ENCODE results near the gene CDH19.
A peak's percentile ranks its signal among the peaks of the same experiment; 100 is the strongest.

CDH19 gene

GRCh38 chr18:66599190-66599589 lies 4.7 kb downstream of the CDH19 start:
- H3K79me2 ChIP-seq (ENCODE audit: low read length) = no peaks in the 10 kb centered on the region
- TF ChIP-seq EZH2phosphoT487 (IDR thresholded peaks at IDR 0.05; ENCODE audit: low read depth) = no peak
- TF ChIP-seq, protein P1, sequence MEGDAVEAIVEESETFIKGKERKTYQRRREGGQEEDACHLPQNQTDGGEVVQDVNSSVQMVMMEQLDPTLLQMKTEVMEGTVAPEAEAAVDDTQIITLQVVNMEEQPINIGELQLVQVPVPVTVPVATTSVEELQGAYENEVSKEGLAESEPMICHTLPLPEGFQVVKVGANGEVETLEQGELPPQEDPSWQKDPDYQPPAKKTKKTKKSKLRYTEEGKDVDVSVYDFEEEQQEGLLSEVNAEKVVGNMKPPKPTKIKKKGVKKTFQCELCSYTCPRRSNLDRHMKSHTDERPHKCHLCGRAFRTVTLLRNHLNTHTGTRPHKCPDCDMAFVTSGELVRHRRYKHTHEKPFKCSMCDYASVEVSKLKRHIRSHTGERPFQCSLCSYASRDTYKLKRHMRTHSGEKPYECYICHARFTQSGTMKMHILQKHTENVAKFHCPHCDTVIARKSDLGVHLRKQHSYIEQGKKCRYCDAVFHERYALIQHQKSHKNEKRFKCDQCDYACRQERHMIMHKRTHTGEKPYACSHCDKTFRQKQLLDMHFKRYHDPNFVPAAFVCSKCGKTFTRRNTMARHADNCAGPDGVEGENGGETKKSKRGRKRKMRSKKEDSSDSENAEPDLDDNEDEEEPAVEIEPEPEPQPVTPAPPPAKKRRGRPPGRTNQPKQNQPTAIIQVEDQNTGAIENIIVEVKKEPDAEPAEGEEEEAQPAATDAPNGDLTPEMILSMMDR (IDR thresholded peaks at IDR 0.05; ENCODE audit: low read depth, low read length) = no peak
- H3K36me3 ChIP-seq (replicated peaks; ENCODE audit: low read depth, low read length) = no peaks in the 10 kb centered on the region
- no peak overlapping the region for H3K4me2 ChIP-seq (ENCODE audit: low read length)
- H3K4me3 ChIP-seq (ENCODE audit: low read length) = no peak overlapping the region
- no peak overlapping the region for H2AFZ ChIP-seq (ENCODE audit: low read depth, low read length)
- peaks cover 6% of the 10 kb centered on the region; the same call in 1 of the 2 replicates for H3K9me3 ChIP-seq (ENCODE audit: insufficient read depth, low read length)
- no peaks in the 10 kb centered on the region for H4K20me1 ChIP-seq (ENCODE audit: insufficient read depth, low read length)
- H3K4me1 ChIP-seq (ENCODE audit: low read length) = no peaks in the 10 kb centered on the region
- H3K27ac ChIP-seq (ENCODE audit: low read length) = no peak overlapping the region
- H3K27me3 ChIP-seq (ENCODE audit: low read depth, low read length) = no peaks in the 10 kb centered on the region
- H3K9ac ChIP-seq (ENCODE audit: low read length) = no peak overlapping the region

DNA sequence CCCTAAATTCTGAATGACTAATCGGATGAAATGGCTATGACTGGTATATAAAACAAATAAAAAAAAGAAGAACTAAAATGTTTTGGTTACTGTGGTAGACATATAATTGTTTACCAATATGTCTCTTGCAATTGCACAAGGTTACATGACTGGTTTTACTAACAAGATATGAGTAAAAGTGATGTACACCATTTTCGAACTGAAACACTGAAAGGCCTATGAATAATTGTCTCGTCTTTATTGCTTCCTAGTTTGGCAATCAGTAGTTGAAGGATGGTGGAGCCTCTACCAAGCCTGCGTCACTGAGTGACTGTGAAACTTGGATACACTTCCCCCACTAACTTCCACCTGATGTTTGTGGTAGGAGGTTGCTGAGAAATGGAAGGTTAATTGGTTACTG lies 16.5 kb downstream of the CDH19 start:
- Histone ChIP-seq H3K27ac (ENCODE audit: low read length) (no peak overlapping the region), H3K9me3 (ENCODE audit: insufficient read depth, low read length) (no peaks in the 10 kb centered on the region), H3K4me1 (ENCODE audit: low read length) (no peaks in the 10 kb centered on the region), H3K4me3 (ENCODE audit: low read length) (no peak overlapping the region), H3K27me3 (ENCODE audit: low read depth, low read length) (no peaks in the 10 kb centered on the region), H3K9ac (ENCODE audit: low read length) (no peak overlapping the region), H3K36me3 (replicated peaks; ENCODE audit: low read depth, low read length) (no peaks in the 10 kb centered on the region), H4K20me1 (ENCODE audit: insufficient read depth, low read length) (no peaks in the 10 kb centered on the region), H3K79me2 (ENCODE audit: low read length) (no peaks in the 10 kb centered on the region), H2AFZ (ENCODE audit: low read depth, low read length) (no peak overlapping the region), H3K4me2 (ENCODE audit: low read length) (no peak overlapping the region)
- TF ChIP-seq EZH2phosphoT487 (IDR thresholded peaks at IDR 0.05; ENCODE audit: low read depth) = no peak
- TF ChIP-seq, protein P1 (IDR thresholded peaks at IDR 0.05; ENCODE audit: low read depth, low read length) = no peak

DNA sequence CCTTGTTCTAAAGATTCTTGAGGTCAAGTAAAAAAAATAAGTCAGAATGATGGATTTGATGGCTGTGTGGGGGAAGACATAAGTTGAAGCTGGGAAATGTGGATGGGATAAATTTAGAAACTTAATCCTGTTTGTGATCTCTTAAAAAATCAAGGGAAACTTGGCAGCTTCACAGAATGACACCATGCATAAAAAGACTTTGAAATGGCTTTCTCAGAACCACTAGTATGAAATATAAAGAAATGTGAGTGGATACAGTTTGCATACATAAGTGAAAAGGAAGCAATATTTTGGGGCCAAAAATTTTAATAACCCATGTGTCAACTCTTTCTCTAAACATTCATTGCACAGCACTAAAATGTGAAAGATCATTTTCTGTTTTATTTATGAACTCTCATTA lies 21.7 kb downstream of the CDH19 start:
- no peaks in the 10 kb centered on the region for H3K36me3 ChIP-seq (replicated peaks; ENCODE audit: low read depth, low read length)
- H2AFZ ChIP-seq (ENCODE audit: low read depth, low read length) = no peak overlapping the region
- no peak overlapping the region for H3K4me3 ChIP-seq (ENCODE audit: low read length)
- no peaks in the 10 kb centered on the region for H3K79me2 ChIP-seq (ENCODE audit: low read length)
- no peak overlapping the region for H3K9ac ChIP-seq (ENCODE audit: low read length)
- no peaks in the 10 kb centered on the region for H3K27me3 ChIP-seq (ENCODE audit: low read depth, low read length)
- H3K4me2 ChIP-seq (ENCODE audit: low read length) = no peak overlapping the region
- H3K4me1 ChIP-seq (ENCODE audit: low read length) = no peaks in the 10 kb centered on the region
- no peaks in the 10 kb centered on the region for H4K20me1 ChIP-seq (ENCODE audit: insufficient read depth, low read length)
- H3K9me3 ChIP-seq (ENCODE audit: insufficient read depth, low read length) = no peaks in the 10 kb centered on the region
- no peak for TF ChIP-seq EZH2phosphoT487 (IDR thresholded peaks at IDR 0.05; ENCODE audit: low read depth)
- TF ChIP-seq, protein P1 (IDR thresholded peaks at IDR 0.05; ENCODE audit: low read depth, low read length) = no peak
- no peak overlapping the region for H3K27ac ChIP-seq (ENCODE audit: low read length)

GRCh38 chr18:66575263-66575662 lies 28.6 kb downstream of the CDH19 start:
- Histone ChIP-seq H3K4me1 (ENCODE audit: low read length) (no peaks in the 10 kb centered on the region), H3K4me2 (ENCODE audit: low read length) (no peak overlapping the region), H3K27ac (ENCODE audit: low read length) (no peak overlapping the region), H3K9ac (ENCODE audit: low read length) (no peak overlapping the region), H3K4me3 (ENCODE audit: low read length) (no peak overlapping the region), H2AFZ (ENCODE audit: low read depth, low read length) (0 out of 2 replicates have a peak overlapping the region, but pooled peaks have one; percentile 13), H3K27me3 (ENCODE audit: low read depth, low read length) (no peaks in the 10 kb centered on the region), H3K36me3 (replicated peaks; ENCODE audit: low read depth, low read length) (no peaks in the 10 kb centered on the region), H3K9me3 (ENCODE audit: insufficient read depth, low read length) (no peaks in the 10 kb centered on the region), H4K20me1 (ENCODE audit: insufficient read depth, low read length) (no peaks in the 10 kb centered on the region), H3K79me2 (ENCODE audit: low read length) (no peaks in the 10 kb centered on the region)
- TF ChIP-seq EZH2phosphoT487 (IDR thresholded peaks at IDR 0.05; ENCODE audit: low read depth) = no peak
- TF ChIP-seq, protein P1 (IDR thresholded peaks at IDR 0.05; ENCODE audit: low read depth, low read length) = no peak
